ENCODE results near the gene GFPT2. TPM values are rescaled to one million over a fixed set of nuclear protein-coding genes. Genes with fewer than 3 reads are reported as not detected.

GFPT2 gene
- total RNA-seq, 2 experiments from 2014 or later, result not detected

DNA sequence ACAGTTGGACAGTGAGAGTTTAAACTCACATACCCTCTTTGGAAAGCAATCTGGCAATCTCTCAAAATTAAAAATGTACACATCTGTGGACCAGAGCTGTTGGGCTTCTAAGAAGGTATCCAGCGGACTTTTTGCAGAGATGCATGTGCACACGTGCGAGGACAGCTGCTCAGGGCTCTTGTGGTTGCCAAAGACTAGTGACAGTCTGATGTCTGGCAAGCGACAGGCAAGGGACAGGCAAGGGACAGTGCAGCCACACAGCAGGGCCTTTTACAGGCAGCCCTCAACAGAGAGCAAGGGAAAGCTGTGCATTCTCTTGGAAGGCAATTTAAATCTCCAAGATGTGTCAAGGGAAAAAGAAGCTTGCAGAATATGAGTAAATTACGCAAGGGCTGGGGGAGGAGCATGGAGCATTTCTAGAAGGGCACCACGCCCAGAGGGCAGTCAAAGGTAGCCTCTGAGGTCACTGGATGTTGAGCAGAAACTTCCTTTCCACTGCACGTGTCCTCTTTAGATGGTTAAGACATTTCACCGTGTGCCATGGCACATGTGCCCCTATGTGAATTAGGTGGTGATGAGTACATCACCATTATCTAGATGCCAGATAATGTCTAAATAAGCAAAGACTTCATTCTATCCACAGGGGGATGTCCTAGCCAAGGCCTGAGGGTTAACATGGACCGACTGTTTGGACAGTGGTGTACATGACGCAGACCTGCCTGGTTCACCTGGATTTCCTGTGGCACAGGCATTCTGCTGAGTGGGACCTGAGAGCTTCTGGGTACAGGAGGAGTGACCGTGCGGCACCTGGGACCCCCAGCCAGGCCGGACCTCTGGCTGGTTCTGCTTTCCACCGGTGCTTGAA is 9.1 kb downstream of the GFPT2 start:
- Histone ChIP-seq H3K9me2 (ENCODE audit: insufficient read depth, low read length) (no peaks in the 10 kb centered on the region), H3K9me3 (ENCODE audit: low read length) (no peaks in the 10 kb centered on the region), H2AFZ (ENCODE audit: low read length) (no peak overlapping the region), H4K20me1 (ENCODE audit: insufficient read depth, low read length) (no peaks in the 10 kb centered on the region), H3K4me2 (ENCODE audit: low read length) (no peak overlapping the region), H3K27ac (ENCODE audit: low read depth, low read length, poor library complexity, severe bottlenecking) (no peak overlapping the region), H3K36me3 (ENCODE audit: insufficient read depth, low read length) (no peaks in the 10 kb centered on the region), H3K4me1 (ENCODE audit: insufficient read depth, low read length, poor library complexity, severe bottlenecking) (no peaks in the 10 kb centered on the region), H3K4me3 (ENCODE audit: low read depth, low read length, poor library complexity, severe bottlenecking) (no peak overlapping the region), H3K79me2 (ENCODE audit: insufficient read depth, low read depth, low read length) (no peaks in the 10 kb centered on the region)
- ChIA-PET CTCF (ENCODE audit: unreplicated experiment) (no interaction called here), POLR2A (interaction anchor here (0.9 kb wide), 1 partner anchor 16 kb away, joined by 3 read pairs; no protein-coding TSS in a partner anchor)
- intact Hi-C loops (cut with micrococcal nuclease; ENCODE audit: unreplicated experiment), result no loop called here
- BruUV-seq (replicated peaks), result no TSS peak
- DNase-seq (ENCODE audit: low spot score), result no peak
- TF ChIP-seq EZH2phosphoT487 (IDR thresholded peaks at IDR 0.05; ENCODE audit: borderline replicate concordance, low read depth, low read length), result no peak
- TF ChIP-seq CTCF (conservative IDR thresholded peaks at IDR 0.05; ENCODE audit: low read length), result no peak

GRCh38 chr5:180343110-180343830 is 9.9 kb downstream of the GFPT2 start:
- Histone ChIP-seq H2AFZ (ENCODE audit: low read length) (no peak overlapping the region), H4K20me1 (ENCODE audit: insufficient read depth, low read length) (no peaks in the 10 kb centered on the region), H3K4me1 (ENCODE audit: insufficient read depth, low read length, poor library complexity, severe bottlenecking) (no peaks in the 10 kb centered on the region), H3K9me3 (ENCODE audit: low read length) (no peaks in the 10 kb centered on the region), H3K79me2 (ENCODE audit: insufficient read depth, low read depth, low read length) (no peaks in the 10 kb centered on the region), H3K4me2 (ENCODE audit: low read length) (no peak overlapping the region), H3K4me3 (ENCODE audit: low read depth, low read length, poor library complexity, severe bottlenecking) (no peak overlapping the region), H3K9me2 (ENCODE audit: insufficient read depth, low read length) (no peaks in the 10 kb centered on the region), H3K36me3 (ENCODE audit: insufficient read depth, low read length) (no peaks in the 10 kb centered on the region), H3K27ac (ENCODE audit: low read depth, low read length, poor library complexity, severe bottlenecking) (no peak overlapping the region)
- CTCF ChIA-PET (ENCODE audit: unreplicated experiment), result no interaction called here
- intact Hi-C loops (cut with micrococcal nuclease; ENCODE audit: unreplicated experiment), result no loop called here
- no TSS peak for BruUV-seq (replicated peaks)
- no peak for DNase-seq (ENCODE audit: low spot score)
- POLR2A ChIA-PET, result interaction anchor here (0.9 kb wide), 1 partner anchor 15 kb away, joined by 3 read pairs; no protein-coding TSS in a partner anchor
- no peak for TF ChIP-seq EZH2phosphoT487 (IDR thresholded peaks at IDR 0.05; ENCODE audit: borderline replicate concordance, low read depth, low read length)
- no peak for TF ChIP-seq CTCF (conservative IDR thresholded peaks at IDR 0.05; ENCODE audit: low read length)
